GM21825 (cell line): ENCODE data around the gene ZPR1.

Source experiments
- ATAC-seq: cut with Tn5 transposase; IDR thresholded peaks from one replicate; pipeline ENCODE4 v1.9.1; 2021; ENCODE audit warnings: mild to moderate bottlenecking, moderate library complexity; ENCODE audit not compliant: unreplicated experiment

The ZPR1 gene

DNA sequence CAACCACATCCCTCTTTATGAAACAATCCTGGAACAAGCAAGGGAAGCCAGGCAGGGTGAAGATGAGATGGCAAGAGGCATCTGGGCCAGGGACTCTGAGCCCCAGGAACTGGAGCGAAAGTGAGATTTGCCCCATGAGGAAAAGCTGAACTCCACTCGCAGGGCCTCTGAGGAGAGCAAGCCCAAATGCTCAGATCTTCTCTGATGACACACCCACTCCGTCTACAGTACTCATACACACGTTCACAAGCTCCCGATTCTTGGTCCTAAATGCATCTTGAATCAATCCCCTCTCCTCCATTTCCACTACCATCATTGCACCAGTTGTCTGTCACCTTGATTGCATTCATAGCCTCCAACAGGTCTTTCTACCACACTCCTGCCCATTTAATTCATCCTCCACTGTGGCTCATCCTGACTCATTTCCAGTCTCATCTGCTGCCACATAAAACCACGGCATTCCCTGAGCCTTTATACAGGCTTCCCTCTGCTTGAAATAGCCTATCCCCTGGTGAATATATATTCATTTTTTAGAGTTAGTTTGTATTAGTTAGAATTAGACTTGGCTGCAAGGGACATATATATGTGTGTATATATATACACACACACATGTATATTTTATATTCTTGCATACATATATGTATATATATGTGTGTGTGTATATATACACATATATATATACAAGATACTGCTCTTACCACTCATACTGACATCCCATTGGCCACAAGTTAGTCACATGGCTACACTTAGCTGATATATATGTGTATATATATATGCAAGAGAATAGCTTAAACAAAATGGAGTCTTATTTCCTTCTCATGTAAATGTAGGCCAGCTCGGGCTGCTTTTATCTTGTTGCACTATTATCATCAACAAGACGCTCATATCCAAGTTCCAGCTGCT is 5.3 kb upstream of the ZPR1 start:
- no peak for ATAC-seq

DNA sequence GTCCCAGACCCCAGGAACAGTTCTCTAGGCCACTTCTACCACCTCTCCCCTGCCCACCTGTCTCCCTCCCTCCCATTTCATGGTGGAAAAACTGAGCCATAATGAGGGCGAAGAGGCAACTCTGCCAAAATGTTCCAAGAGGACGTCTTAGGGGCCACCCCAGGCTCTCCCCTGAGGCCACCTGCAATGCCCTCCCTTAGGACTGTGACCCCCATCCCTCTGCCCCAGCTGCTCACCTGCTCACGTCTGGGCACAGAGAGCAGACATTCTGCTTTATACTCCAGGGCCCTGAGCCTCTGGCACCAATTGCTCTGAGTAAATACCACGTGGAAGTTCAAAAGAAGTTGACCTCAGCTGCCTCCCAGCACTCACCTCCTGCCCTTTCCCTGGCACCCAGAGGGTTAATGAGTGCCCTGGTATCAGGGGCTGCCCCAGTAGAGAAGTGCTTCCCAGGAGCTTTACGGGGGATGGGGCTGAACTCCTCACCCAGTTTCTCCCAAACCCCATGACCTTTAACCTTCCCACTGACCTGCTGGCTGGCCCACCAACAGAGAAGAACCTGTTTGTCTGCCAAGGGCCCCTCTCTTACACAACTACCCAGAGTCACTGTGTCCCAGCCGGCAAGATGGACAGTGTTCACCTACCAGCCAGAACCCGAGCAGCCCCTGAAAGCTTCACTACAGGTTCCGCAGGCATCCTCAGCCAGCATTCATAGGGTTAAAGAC is 4.5 kb upstream of the ZPR1 start:
- ATAC-seq: no peak

DNA sequence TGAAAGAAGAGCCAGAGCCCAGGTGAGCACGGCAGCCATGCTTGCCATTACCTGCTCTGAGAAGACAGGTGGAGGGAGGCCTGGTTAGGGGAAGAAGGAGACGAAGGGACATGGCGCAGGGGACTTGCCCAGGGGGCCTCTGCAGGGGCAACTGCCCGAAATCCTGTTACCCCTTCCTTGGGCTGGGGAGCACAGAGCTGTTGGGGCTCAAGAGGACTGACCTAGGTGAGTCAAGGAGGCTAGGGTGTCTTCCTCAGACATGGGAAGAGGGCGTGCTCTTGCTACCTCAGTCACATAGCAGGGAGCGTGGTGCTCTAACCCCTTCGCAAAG is 4.0 kb upstream of the ZPR1 start, which contains the start of gene APOA5:
Gene APOA5, minus strand, starts transcription at position 67 of the 331 bp plus-strand sequence. Its CDS starts 19 bp downstream, at position 48.
- ATAC-seq: no peak

DNA sequence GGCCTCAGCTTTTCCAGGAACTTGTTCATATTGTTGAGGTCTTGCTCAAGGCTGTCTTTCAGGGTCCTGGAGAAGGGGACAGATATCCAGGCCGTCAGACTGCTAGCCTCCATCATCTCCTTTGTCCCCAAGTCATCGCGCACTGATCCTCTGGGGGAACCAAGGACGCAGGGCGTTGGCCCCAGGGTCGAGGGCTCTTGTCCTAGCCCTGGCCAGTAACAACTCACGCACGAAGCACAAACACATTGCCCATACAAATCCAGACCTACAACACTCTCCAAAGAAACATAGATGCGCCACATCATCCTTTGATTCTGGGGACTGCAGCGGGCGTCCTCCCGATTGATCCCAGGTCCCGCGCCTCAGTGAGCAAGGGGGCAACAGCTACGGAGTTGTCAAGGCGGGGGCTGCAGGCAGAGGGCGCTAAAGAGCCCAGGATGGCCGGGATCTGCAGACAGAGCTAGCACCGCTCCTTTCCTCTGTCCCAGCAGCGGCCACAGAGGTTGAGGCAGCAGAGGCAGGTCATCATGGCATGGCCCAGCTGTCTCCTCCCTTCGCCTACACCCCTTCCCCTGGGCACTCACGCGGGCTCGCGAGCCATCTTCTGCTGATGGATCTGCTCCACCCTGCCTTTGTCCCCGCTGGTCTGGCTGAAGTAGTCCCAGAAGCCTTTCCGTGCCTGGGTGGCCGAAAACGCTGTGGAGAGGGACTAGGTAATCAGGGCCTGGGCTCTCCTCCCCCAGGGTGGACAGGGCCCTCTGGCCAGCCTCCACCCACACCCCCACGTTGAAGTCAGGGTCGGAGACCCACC is 3.4 kb upstream of the ZPR1 start:
- no peak for ATAC-seq

DNA sequence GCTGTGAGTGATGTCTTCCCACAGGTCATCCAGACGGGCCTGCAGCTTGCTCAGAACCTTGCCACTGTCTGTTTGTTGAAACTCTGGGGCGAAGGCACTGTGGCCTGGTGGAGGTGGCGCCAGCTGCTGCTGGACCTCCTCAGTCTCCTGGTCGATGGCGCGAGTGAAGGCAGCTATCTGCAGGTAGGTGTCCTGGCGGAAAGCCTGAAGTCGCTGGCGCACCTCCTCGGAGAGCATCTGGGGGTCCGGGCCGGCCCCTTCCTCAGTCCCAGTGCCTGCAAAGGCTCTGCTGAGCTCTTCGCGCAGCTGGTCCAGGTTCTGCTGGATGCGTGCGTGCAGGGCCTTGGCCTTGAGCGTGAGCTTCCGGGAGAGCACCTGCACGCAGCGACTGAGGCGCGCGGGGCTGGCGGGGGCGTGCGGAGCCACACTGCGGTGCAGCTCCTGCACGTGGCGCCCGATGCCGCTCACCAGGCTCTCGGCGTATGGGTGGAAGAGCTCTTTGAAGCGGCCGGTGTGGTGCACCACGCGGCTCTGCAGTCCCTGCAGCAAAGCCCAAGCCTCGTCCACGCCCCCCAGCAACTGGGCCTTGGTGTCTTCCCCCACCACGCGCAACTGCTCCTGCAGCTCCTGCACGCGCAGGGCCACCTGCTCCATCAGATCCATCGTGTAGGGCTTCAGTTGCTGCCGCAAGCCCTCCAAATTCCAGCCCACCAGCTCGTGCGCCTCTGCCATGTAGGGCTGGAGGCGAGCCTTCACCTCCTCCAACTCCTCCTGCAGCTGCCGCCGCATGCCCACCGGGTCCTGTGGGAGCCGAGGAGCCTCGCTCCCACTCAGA is 2.6 kb upstream of the ZPR1 start:
- no peak for ATAC-seq

DNA sequence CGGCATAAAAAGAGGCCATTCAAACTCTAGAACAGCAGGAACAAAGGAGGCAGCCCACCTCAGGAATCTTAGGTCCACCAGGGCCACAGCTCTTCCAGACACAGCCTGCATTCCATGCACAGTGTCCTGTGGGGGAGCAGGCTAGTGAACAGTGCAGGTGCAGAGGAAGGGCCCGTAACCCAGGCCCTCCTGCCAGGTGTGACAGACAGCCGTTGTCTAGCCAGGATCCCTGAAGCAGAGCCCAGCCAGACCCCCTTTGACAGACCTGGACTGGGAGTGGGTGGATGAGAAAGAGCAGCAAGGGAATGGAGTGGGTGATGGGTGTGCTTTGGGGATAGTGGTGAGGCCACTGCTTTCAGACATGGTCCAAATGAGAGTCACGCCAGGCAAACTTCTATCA is 1.2 kb upstream of the ZPR1 start:
- no peak for ATAC-seq

DNA sequence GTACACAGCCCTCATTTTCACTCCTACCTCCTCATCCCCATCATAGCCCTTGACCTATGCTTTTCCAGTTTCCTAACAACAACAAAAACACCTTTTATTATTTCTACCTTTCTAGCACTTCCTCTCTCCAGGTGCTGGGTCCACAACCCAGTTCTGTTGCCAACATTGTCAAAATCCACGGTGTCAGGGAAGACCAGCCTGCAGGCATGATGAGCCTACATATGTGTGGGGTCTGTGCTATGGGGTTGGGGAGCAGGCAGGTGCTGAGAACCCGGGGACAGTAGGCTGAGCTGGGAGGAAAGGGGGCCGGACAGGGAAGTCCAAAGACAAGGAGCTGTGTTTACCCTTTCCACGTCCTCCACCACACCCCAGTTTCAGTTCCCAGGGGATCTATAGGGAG is 711 bp upstream of the ZPR1 start:
- ATAC-seq: no peak

DNA sequence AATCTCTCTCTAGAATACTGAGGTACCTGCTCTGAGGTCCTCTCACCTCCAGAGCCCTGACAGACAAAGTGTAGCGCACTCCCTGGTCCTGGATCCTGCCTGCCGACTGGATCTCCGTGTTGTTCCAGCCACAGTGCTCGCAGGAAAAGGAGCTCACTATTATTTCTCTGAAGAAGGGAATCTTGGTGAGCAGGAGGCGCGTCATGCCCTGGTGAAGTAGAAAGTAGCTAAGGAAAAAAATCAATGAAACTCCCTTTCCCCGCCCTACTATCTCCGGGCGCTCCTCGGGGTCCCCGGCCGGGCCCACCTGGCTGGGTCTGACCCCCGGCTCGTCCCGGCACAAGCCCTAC is 412 bp downstream of the ZPR1 start:
- no peak for ATAC-seq

DNA sequence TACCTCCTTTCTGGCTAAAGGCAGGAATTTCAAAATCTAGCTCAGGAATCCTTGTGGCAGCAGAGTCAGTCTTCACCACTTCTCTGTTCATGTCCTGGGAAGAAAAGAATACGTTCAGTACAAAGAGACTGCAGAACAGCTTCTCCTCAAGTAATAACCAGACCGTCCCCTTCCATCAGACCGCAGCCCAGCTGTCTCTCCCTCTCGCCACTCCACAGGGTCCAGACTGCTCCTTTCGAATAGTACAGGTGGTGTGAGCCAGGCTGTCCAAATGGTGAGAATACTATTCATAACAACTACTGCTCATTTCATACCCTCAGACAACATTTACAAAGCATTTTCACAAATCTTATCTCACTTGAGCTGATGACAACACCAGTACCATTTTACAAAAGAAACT is 857 bp downstream of the ZPR1 start:
- no peak for ATAC-seq

DNA sequence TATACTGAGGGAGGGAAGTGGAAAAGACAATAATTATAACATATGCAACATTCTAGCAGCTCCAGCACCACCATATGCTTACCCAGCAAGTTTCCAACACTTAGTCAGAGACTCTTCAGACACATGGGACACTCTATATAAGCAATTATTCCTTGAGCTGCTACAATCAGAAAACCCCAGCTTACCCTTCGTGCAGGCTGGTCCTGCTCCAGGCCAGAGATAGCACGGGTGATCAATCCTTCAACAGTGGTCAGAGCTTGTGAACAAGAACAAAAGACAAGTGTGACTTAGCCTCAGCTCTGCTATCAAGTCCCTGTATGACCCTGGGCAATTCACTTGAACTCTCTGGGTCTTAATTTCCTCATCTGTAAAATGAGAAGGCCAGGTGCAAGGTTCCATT is 1.5 kb downstream of the ZPR1 start:
- ATAC-seq: no peak

DNA sequence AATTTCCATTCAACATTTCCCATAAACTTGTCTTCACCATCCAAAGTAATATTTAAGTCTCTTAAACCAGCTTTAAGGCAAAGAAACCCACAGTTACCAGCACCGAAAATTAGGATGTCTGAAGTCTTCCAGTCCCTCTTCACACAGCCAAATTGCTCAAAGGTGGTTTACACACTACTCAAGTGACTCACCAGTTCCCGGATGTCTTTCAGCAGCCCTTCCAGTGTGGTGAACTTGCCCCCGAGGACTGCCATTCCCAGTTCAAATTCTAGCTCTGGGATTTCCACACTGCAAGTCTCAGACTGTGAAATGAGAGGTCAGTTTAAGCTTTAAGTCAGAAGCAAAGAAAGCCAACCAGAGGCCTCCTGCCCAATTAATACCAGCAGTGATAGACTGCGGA is 5.1 kb downstream of the ZPR1 start:
- no peak for ATAC-seq

DNA sequence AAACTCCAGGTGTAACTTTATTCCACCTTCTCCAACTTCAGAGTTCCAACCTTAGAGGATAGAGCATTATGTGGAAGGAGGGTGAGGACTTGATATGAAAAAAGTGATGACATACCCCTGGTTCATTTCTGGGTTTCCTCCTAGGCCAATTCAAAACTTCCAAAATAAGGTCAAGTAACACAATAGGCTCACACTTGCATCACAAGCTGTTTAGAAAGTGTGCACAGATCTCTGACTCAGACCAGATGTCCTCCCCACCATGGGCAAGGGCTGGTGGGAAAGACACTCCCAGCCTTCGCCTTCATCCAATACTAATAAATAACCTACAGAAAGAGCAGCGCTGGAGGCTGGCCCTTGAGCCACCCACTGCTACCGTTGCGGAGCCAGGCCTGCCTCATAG is 9.3 kb downstream of the ZPR1 start:
- ATAC-seq: no peak

DNA sequence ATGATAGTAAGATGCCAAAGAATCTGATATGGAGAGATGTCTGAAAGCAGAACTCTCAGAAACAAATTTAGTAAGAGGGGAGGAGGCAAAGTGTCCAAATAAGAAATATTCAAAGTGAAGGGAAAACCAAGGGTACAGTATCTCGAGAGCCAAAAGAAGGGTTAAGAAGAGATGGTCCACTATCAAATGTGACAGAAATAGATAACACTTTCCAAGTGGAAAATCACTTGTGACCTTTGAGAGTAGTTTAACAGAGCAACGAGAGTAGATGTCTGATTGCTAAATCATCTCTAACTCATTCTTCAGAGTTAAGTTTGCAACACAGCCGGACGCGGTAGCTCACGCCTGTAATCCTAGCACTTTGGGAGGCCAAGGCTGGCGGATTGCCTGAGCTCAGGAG is 10.8 kb downstream of the ZPR1 start:
- no peak for ATAC-seq

DNA sequence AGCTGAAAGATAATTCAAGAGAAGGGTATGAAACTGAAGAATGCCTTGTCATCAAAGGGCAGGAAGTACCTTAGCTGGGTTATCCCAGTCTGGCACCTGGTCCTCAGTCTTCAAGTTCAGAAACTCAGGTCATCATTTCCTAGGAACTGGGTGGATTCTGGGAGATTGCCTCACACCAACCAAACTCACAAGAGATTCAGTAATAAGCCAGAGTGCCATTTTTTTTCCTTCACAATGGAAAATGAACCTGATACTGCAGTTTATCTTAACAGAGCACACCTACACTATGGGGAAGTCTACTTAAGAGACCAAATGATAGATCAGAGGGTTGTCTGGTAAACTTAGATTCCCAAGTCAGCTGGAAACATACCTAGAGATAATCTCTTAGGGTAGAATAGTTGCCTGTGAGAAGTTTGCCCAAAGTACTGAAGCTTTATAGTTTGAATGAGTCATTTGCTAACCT is 11.3 kb downstream of the ZPR1 start:
- ATAC-seq: no peak

DNA sequence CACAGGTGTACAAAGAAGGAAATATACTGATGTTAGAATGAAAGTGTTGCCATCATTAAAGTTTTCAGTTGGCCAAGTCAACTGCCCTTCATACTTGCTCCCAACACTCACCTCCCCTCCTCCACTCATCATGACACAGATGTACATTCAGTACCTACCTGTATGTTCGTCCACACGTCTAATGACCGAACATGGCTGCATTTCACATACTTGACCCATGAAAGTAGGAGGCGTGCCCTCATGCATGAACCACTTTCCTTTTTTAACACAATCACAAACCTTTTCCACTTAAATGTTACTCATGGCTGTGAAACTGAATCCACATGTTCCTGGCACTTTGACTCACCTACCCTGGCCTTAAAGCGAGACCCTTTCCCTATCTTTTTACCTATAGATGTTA is 11.8 kb downstream of the ZPR1 start:
- ATAC-seq: no peak

DNA sequence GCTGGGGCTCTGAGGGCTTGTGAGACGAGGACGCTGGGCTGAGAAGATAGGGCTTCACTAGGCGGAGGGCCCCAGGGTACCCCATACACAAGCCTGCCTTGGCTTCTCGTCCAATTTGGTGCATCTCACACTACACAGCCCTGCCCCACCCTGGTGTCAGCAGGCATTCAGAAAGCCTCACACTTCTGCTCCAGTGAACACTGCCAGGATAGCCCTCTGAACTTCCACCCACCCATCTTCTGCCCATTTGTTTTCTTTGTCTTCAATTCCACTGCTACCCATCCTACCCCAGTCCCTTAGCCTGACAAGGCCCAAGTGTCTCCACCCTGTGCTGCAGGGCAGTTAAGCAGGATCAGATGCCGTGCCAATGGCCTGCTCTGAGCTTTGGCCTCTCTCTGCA is 13.2 kb downstream of the ZPR1 start:
- no peak for ATAC-seq

DNA sequence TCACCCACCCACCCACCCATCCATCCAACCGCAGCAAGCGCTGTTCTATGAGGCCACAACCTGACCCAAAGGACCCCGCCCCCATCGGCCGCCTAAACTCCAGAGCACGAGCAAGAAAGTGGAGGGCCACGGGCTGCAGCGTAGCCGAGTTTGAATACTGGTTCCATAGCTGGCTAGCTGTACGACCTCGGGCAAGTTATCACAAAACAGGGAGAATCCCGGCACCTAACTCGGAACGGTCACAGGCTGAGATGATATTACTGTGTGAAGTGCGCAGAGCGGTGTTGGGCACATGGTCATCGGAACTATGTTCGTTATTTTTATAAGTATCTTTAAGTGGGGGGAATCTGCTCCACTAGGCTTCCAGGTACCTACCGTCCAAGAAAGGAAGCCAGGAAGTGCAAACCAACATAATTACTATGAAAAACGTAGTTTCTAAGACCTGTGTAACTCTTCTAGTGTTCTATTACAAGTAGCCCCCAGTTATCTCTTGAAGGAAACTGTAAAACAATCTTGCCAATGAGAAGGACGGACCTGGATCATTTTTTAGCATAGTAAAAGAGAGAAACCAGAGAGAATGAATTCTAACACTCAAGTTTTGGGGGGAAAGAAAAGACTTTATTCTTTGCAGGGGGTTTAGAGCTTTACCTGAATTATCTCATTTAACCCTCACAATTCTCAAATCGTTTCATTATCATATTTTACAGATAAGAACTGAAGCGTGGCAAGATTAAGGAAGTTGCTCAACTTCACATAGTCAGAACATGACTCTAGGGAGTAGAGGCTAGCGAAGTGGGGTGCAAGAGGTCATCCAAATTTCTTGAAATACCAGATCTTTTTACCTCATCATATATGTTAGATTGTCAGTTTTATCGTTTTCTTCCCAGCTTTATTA is 14.4 kb downstream of the ZPR1 start:
- peak; percentile 14 for ATAC-seq

DNA sequence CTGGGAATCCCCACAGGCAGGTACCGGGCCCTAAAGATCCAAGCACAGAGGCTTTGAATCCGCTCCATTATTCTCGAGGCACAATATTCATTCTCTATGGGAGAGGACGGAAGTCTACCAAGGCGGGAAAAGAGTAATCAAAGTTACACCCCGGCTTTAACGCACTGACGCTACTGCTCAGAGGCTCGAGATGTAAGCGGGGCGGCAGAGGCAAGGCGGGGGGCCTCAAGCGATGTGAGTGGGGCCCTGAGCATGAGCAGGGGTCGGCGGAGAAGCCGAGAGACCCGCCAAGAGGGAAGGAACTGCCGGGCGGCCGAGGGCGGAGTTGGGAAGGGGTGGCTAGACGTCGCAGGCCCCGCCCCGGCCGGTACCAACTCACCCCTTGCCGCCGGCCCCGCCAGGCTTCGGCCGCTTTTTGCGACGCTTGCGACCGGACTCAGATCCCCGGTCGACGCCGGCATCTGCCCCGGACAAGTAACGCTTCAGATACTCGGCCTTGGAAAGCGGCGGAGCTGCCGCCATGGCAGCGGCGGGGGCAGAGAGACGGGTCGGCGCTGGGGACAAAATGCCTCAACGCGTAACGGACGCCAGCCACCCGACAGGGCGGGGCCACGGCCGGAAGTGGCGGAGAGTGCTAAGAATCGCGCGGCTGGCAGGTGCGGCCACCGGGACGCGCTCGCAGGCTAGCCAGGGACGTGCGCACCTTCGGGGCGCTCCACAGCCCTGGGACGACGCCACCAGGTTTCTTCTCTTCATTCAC is 15.2 kb downstream of the ZPR1 start, which contains the start of gene BUD13:
Gene BUD13, minus strand, starts transcription at position 545 of the 760 bp plus-strand sequence. Its CDS starts 23 bp downstream, at position 522.
- peak; percentile 80 for ATAC-seq

DNA sequence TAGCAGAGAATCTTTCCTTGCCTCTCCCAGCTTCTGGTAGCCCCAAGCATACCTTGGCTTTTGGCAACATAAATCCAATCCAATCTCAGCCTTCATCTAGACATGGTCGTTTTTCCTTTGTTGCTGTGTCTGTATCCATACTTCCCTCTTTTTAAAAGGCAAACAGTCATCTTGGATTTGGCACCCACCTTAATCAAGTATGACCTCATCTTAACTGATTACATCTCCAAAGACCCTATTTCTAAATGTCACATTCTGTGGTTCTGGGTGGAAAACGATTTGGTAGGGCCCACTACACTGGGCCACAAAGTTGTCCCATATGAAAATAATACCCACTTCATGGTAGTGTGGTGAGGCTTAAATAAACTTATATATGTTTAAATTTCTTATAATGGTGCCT is 15.9 kb downstream of the ZPR1 start:
- no peak for ATAC-seq
